ENCODE results near the gene PAPPA2.
"Not testable (repeated sequence)": the region's sequence is repeated elsewhere in the genome, so short reads cannot be mapped to it uniquely, and the experiment has no call there.

Gene PAPPA2

DNA sequence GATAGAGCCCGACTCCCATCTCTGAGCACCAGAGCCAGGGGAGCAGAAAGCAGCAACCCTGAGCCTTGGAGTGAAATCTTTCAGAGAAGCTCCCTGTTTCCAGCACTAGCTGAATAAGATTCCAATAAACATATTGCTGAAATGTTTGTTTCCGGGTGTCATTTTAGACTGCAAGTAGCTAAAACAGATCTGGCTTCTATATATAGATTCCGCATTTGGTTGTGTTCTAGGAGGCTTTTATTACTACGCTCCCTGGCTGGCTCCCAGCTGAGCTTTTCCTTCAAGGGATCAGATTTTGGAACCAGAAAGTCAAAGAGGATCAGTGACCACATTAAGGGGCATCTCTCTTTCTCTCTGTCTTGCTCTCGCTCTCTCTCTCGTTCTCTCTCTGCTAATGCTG lies 88.2 kb downstream of the PAPPA2 start:
- no peak for DNase-seq (ENCODE audit: low spot score)

DNA sequence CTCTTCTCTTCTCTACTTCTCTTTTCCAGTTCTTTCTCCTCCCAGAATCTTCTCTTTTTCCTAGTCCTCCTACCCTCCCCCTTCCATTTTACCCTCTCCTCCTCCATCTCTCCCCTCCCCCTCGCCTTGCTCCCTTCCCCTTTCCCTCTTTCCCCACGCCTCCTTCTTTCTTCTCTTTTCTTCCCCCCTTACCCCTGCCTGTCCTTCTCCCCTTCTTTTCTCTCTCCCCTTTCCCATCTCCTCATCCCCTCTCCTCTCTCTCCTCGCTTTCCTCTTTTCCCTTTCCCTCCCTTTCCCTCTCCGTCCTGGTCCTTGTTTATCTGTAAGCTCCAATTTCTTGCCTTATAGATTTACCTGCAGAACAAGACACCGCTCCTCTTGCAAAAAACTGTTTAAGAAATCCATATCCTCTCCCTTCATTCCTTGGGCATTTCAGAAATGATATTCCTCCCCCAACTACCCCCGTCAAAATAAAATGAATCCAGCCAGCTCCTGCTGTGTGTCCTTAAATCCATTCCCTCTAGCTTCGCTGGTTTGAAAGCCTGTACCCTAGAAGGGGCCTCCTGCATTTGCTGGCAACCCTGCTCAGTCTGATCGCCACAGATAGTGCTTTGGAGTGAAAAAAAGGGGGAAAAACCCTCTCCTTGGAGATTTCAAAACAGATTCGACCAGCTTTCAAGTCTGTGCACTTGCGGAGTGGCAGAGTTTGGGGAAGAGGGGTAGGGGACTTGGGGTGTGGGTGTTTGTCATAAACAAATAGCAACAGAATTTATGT lies 89.4 kb downstream of the PAPPA2 start:
- no peak for DNase-seq (ENCODE audit: low spot score)

DNA sequence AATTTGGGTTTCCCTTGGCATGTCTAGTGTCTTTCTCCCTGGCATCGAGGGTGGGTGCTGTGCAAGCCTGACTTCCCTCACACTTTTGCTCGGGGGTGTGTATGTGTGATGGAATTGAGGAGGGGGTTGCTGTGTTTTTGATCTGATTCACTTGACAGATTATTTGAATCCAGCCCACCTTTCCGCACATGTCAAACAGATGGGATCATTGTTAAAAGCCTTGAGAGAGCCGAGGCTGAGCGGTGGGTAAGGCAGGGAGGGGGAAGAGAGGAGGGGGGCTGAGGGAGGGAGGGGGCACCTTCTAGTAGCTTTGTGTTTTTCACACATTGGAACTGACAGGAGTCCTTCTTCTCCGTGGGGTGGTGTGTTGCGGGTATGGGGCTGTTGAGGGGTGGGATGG lies 90.0 kb downstream of the PAPPA2 start:
- no peak for DNase-seq (ENCODE audit: low spot score)

DNA sequence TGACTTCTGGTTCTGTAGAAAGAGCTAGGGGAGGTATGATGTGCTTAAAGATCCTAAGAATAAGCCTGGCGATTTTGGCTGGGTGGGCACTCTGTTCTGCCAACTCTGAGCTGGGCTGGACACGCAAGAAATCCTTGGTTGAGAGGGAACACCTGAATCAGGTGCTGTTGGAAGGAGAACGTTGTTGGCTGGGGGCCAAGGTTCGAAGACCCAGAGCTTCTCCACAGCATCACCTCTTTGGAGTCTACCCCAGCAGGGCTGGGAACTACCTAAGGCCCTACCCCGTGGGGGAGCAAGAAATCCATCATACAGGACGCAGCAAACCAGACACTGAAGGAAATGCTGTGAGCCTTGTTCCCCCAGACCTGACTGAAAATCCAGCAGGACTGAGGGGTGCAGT lies 93.3 kb downstream of the PAPPA2 start:
- no peak for DNase-seq (ENCODE audit: low spot score)

DNA sequence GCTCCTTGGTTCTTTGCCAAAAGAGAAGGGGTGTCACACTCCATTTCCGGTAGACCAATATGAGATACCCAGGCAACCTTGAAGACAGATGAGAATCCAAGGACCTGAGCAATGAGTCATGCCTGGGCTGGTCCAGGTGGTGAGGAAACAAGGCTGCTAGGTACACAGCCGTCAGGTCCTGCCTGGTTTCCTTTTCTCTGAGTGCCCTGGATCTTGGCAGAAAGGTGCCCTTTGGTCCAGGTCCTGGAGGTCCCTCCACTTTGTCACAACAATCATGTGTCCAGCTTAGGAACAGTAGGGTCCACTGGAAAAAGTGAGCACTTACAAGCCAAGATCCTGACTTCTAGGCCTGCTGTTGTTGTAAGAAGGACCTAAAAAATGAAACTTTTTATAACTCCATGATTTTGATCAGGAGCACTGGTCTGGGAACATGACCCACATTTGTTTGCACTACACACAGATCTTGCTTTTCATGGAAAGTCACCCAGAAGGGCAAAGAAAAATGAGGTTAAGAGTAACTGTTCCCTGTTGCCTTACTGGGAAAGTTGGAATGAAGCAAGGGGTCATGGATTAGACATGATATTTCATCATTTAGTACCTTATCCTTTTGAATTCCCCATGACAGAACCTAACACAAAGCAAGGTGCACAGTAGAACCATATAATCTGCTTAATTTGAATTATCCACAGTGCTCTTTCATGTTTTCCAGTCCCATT lies 94.7 kb downstream of the PAPPA2 start:
- peak; percentile 64 for DNase-seq (ENCODE audit: low spot score)

DNA sequence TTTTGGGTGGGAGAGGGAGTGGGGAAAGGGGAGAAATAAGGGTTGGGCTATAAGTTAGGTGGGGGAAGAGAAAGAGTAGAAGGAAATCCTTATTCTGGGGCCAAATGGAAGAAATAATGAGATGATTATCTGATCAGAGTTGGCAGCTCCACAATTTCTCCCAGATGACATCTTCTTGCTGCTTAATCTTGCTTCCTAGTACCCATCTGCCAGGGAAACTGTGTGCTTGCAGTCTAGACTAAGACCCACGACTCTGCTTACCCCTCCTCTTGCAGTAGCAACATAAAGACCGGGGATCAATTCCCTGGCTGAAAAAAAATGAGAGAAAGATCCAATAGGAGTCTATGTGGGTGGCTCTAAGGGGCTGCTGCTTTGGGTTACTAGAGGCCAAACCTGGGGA lies 95.6 kb downstream of the PAPPA2 start:
- no peak for DNase-seq (ENCODE audit: low spot score)

DNA sequence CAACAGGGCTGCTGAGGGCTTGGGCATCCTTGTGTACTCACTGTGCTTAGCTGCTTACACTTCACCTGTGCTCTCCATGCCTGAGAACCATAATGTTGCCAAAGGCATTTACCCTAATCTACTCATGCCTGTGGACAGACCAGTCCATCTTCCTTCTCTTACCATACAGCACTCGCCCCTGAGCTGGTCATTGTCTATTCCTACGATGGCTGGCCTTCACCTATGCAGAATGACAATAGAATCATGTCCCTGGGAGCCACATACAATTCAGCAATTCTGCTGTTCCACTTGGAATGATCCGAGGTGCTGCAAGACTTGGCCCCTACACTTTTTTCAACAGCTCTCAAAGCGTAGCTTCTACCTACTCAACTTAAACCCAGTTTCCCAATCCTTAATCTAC lies 96.5 kb downstream of the PAPPA2 start:
- DNase-seq (ENCODE audit: low spot score) = no peak

DNA sequence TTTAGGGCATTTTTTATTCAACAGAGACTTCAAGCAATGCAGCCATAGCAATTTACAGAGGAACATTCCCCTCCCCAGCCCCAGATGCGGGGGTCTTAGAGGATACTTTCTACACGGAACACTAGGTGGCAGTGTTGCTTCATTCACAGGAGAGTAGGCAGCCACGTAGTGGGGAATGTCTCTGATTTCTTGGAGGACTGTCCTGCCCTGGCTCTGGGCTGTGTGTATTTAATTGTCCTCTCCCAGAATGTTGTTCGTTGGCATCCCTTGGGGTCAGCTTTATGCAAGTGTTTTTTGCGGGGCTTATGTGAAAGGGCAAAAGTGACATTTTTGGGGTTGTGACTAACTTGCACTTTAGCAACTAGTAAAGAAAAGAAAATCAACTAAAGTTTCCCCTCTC lies 96.9 kb downstream of the PAPPA2 start:
- DNase-seq (ENCODE audit: low spot score) = peak; percentile 61

DNA sequence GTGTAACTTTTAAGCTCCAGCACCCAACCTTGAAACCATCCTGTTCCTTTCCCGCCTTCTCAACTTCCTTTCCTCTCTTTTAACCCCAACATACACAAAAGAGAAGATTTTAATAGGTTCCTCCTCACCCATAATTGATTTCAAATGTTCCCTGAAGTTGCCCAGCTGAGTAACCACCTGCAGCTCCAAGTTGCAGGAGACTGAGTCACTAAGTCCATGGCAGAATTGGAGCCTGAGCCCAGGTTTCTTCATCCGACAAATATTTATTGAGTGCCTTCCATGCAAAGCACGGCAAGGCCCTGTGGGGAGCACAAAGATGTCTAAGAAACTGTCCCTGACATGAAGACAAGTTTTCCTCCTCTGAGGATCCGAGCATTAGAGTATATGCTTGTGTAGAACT lies 97.7 kb downstream of the PAPPA2 start:
- DNase-seq (ENCODE audit: low spot score) = peak; percentile 17

DNA sequence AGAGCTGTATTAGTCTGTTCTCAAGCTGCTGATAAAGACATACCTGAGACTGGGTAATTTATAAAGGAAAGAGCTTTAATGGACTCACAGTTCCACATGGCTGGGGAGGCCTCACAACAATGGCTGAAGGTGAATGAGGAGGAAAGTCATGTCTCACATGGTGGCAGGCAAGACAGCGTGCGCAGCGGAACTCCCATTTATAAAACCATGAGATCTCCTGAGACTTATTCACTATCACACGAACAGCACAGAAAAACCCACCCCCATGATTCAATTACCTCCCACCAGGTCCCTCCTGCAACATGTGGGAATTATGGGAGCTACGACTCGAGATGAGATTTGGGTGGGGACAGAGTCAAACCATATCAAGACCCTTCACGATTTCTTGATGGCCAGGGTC lies 98.8 kb downstream of the PAPPA2 start:
- DNase-seq (ENCODE audit: low spot score) = not testable (repeated sequence)

DNA sequence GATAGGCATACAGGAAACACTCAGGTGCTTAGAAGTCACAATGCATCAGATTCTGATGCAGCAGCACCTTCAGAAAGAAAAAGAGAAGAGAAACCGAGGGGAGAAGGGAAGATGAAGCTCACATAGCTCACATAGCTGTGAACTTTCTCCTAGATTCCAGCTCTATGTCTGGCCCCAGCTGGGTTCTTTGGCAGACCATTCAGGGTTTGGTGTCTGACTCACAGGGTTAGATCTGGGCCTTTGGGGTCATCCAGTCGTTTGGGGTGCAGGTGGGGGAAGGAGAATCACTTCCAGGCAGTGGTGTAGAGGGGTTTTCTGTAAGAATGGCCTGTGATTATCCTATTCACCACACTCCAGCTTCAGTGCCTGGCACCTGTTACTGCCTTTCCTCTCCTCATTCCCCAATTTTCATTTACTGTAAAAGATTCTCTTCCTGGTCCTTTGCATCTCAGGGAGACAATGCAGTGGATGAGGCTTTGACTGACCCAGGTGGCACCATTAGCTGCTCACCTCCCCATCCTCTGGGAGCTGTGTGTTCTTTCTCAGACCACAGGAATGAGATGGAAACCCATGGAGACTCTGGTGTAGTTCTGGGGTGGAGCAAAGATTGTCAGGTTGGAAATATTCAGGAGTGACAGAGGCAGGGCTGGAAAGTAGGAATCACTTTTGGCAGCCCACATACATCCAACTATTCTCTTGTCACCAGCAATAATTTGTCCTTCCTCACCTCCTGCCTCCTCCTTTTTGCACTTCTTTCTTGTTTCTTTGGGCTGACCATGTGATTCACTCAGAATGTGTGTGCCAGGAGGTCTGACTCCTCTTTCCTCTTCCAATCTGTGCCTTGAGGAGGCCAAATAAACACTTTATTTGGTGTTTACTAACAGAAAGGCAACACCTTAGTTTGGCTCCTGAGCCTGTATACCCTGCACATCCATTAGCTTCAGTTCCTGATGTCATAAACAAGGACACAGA lies 103.3 kb downstream of the PAPPA2 start:
- DNase-seq (ENCODE audit: low spot score) = peak; percentile 47

DNA sequence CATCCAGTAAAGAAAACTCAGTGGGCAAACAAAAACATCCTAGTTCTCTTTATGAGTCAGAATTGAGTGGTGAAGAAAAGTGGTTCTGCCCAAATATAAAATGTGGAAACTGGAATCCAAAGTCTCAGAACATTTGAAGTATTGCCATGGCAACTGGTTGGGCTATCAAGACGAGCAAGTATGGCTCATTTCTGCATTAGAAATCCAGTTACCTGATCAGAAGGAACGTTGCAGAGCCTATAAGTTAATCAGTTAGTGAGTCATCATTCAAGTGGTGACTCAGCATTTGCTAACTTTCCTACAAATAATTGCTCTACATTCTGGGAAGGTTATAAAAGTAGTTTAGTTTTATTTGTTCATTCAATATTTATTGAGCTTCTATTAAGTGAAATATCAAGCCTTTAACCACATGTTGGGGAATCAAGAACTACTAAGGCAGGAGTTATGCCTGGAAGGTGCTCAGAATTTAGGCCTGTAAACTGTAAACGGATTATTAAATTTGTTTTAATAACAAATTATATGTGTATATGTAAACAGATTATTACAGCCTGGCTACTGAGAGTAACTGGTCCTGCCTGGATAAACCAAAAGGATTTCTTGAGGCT lies 104.3 kb downstream of the PAPPA2 start:
- peak; percentile 70 for DNase-seq (ENCODE audit: low spot score)

DNA sequence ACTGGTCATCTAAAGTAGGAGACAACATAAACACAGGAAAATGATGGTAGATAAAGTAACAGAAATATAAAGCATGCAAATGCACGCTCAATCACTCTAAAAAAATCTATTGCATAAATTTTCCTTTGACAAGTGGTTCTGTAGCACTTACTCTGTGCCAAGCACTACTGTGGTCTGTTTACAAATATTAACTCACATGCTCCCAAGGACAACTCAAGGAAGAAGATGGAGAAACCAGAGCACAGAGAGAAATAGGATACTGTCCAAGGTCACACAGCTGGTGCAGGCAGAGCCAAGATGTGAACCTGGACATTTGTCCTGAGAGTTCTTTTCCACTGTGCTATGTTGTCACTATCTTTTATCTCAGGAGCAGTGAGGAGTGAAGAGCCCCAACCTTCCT lies 105.2 kb downstream of the PAPPA2 start:
- DNase-seq (ENCODE audit: low spot score) = no peak

DNA sequence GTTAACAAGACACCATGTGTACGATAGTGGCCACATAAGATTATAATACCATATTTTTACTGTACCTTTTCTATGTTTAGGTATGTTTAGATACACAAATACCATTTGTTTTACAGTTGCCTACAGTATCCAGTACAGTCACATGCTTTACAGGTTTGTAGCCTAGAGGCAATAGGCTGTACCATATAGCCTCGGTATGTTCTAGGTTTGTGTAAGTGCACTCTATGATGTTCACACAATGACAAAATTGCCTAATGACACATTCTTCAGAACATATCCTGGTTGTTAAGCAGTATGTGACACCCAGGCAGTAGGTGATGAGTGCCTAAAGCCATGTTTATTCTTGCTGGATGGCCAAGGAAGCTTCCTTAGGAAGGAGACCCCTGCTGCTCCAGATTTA lies 111.8 kb downstream of the PAPPA2 start:
- no peak for DNase-seq (ENCODE audit: low spot score)

DNA sequence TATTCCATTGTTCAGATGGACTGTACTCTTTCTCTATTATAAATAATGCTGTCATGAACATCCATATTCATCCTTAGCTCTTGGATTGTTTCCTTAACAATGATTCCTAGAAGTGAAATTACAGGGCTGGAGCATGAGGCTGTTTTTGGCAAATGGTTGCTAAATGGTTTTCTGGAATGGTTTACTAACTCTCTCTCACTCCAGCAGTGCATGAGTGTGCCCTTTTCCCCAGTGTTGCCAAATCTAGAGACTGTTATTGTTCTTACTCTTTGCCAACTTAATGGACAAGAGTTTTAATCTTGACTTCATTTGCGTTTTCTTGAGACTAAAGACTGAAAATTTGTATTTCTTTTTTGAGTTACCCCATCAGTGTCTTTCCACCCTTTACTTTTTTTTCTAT lies 113.0 kb downstream of the PAPPA2 start:
- no peak for DNase-seq (ENCODE audit: low spot score)

DNA sequence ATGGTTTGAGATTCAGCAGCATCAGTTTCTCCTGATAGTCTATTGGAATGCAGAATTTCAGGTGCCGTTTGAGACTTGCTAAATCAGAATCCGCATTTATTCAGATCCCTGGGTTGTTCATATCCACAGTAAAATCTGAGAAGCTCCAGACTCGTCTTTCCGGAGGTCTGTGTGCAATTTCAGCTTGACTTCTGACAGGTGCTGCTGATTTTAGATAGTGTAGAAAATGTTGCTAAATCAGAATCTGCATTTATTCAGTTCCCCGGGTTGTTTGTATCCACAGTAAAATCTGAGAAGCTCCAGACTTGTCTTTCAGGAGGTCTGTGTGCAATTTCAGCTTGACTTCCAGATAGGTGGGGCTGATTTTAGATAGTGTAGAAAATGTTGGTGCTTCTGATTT lies 113.7 kb downstream of the PAPPA2 start:
- no peak for DNase-seq (ENCODE audit: low spot score)

DNA sequence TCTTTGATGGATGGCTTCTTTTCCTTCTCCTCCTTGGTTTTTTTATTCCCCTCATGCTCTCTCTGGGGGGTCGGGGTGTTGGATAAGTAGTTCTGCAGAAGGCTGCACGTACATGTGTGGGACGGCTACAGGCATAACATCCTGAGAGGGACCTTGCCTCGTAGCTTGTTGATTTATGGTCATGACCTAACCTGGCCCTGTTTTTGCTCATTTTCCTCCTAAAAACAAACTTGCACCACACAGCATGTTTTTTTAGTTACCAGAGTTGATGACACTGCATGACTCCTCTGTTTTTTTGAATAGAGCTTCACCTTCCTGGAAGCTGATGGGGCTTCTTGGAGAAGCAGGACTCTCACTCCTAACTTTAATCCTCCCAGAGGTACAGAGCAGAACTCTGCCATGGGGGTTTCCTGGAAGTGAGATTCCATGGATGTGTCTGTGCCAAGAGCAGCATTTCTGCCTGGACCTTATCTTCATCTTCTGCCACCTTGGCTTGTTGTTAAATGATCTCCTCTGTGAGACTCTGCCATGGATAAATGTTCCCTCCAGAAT lies 114.7 kb downstream of the PAPPA2 start:
- no peak for DNase-seq (ENCODE audit: low spot score)

DNA sequence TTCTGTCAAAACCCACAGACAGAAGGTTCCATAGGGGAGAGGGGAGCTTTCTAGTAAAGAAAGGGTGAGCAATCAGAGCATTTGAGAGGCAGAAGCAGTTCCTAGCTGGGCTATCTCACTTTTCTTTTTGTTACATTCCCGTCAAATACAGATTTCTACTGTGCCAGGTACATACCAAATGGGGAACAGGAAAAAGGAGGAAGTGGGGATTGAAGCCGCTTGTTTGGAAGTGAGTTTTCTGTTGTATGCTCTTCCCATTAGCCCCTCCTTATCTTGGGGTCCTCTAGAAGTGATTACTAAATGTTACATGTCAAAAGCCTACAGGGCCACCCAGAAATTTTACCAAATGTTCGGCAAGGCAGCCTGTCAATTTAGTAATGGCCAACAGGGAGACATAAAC lies 116.1 kb downstream of the PAPPA2 start:
- DNase-seq (ENCODE audit: low spot score) = no peak

DNA sequence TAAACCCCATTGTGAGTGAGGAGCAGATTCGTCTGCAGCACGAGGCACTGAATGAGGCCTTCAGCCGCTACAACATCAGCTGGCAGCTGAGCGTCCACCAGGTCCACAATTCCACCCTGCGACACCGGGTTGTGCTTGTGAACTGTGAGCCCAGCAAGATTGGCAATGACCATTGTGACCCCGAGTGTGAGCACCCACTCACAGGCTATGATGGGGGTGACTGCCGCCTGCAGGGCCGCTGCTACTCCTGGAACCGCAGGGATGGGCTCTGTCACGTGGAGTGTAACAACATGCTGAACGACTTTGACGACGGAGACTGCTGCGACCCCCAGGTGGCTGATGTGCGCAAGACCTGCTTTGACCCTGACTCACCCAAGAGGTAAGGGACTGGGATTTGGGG lies 132.2 kb downstream of the PAPPA2 start:
- DNase-seq (ENCODE audit: low spot score) = no peak

DNA sequence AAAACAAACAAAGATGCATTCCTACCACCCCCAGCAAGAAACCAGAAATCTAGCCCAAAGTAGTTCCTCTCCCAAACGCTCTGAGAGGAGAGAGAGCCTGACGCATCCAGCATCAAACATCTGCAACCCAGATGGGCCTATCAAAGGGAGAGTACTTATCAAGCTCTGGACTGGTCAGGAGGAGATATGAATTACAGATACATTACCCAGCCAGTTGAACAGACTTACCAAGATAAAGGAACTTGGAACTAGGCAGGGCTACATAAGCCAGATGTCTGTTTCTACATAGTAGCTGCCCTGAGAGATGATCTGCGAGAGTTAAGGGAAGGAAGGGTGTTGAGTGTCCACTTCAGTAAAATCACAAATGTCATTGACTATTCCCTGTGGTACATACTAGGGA lies 138.4 kb downstream of the PAPPA2 start:
- no peak for DNase-seq (ENCODE audit: low spot score)

DNA sequence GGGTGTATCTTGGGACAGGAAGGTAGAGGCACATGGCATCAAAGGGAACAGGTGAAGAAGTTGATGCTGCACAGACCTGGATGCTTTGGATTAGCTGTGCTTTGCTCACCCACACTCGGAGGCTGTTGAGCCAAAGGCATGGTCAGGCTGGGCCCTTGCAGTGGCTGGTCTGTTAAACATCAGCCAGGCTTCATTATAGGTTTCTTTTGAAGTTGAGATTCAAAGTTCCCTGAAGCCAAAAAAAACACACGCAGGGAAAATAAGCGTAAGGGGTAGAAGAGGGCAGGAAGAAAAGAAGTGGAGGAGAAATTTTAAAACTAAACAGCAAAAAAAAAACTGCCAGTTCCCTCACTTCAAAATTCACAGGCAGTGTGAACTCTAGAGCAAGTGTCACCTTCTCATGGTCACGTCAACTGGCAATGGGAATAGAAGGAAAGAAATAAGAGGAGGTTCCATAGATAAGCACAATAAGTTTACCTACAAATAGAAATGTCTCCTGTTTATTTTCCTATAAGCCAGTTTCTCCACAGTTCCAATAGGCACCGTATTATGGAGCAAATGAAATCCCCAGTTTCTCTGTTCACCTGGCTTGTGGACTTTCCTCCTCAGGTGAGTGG lies 139.5 kb downstream of the PAPPA2 start:
- DNase-seq (ENCODE audit: low spot score) = peak; percentile 23

All from kidney tubule cell (primary cell).